NT2/D1 (cell line): ENCODE data around the gene SRGAP1.

Experiments used
- DNase-seq: peaks from one replicate; pipeline ENCODE4 v3.0.0-alpha.2; 2011; ENCODE audit warnings: low read depth, low spot score
- H3K27me3 ChIP-seq: 2 replicates; pipeline ENCODE4 v1.6.0; 2011; ENCODE audit warnings: mild to moderate bottlenecking; ENCODE audit not compliant: insufficient read length, insufficient read depth
- H3K36me3 ChIP-seq: 2 replicates; pipeline ENCODE4 v1.6.1; 2011; ENCODE audit warnings: mild to moderate bottlenecking, low read length, mixed read lengths; ENCODE audit not compliant: insufficient read depth, insufficient read length
- H3K4me1 ChIP-seq: 2 replicates; pipeline ENCODE4 v1.5.1; 2011; ENCODE audit not compliant: insufficient read depth, insufficient read length
- H3K4me3 ChIP-seq: 2 replicates; pipeline ENCODE4 v1.5.1; 2011; ENCODE audit warnings: low read depth; ENCODE audit not compliant: insufficient read length
- H3K9ac ChIP-seq: 2 replicates; pipeline ENCODE4 v1.6.0; 2011; ENCODE audit warnings: low read depth; ENCODE audit not compliant: insufficient read length
- H3K9me3 ChIP-seq: 2 replicates; pipeline ENCODE4 v1.5.1; 2011; ENCODE audit warnings: mild to moderate bottlenecking, low read length; ENCODE audit not compliant: insufficient read depth
- SUZ12 ChIP-seq: IDR thresholded peaks from 2 replicates; pipeline ENCODE4 v1.6.1; 2011; ENCODE audit not compliant: insufficient read length, insufficient read depth; ENCODE audit errors: extremely low read depth
- YY1 ChIP-seq: IDR thresholded peaks from 2 replicates; pipeline ENCODE4 v1.6.1; 2011; ENCODE audit not compliant: insufficient read length, insufficient read depth
- ZNF274 ChIP-seq: IDR thresholded peaks from 2 replicates; pipeline ENCODE4 v1.6.1; 2011; ENCODE audit warnings: mild to moderate bottlenecking, low read depth, low read length

The SRGAP1 gene

DNA sequence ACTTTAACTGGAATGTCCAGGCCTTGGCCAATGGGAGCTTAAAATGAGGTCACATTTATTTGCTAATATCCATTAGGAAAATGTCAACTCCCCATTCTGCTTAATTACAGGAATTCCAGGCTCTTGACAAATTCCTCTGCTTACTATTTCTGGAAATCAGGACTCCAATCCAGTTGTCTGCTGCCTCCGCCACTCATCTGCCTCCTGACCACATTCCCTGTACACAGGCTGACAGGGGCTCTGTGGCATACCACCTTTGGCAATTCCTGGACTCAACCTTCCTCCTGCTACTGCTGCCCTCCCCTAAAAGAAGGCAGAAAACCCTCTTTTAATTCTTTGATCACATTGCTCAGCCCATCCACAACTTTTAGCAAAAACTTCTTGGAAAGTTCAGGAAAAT is 339.7 kb downstream of the SRGAP1 start:
- Histone ChIP-seq H3K36me3 (no peaks in the 10 kb centered on the region), H3K9ac (no peak overlapping the region), H3K4me3 (no peak overlapping the region), H3K4me1 (no peaks in the 10 kb centered on the region), H3K9me3 (peaks cover 6% of the 10 kb centered on the region; the same call in 1 of the 2 replicates), H3K27me3 (no peaks in the 10 kb centered on the region)
- no peak for DNase-seq
- TF ChIP-seq YY1 = no peak
- no peak for TF ChIP-seq ZNF274
- TF ChIP-seq SUZ12 = no peak

- TF ChIP-seq YY1 (no peak), SUZ12 (no peak), ZNF274 (no peak)
- Histone ChIP-seq H3K36me3 (no peaks in the 10 kb centered on the region), H3K4me1 (no peaks in the 10 kb centered on the region), H3K4me3 (no peak overlapping the region), H3K27me3 (no peaks in the 10 kb centered on the region), H3K9ac (no peak overlapping the region), H3K9me3 (peaks cover 6% of the 10 kb centered on the region; the same call in 1 of the 2 replicates)
- no peak for DNase-seq
These were observed 342.3 kb downstream of the SRGAP1 start for GRCh38 chr12:64186789-64187188.

DNA sequence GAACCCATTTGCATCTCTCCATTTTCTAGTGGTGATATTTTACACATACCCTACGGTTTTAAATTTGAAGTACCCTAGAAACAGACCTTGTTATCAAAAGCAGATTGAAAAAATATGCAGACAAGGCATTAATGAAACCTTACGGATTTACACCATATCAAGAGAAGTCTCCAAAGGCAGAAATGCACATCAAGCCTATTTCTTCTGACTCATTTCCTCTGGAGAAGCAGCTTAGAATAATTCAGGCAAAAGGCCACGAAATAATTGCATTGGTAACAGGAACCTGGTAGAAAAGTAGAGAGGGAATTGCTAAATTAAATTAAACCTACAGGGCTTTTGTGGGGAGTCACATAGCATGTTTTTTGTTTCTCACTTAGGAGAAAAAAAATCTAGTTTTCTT is 342.9 kb downstream of the SRGAP1 start:
- H3K27me3 ChIP-seq = no peaks in the 10 kb centered on the region
- no peak overlapping the region for H3K9ac ChIP-seq
- H3K4me3 ChIP-seq = no peak overlapping the region
- H3K4me1 ChIP-seq = no peaks in the 10 kb centered on the region
- H3K9me3 ChIP-seq = peaks cover 6% of the 10 kb centered on the region; the same call in 1 of the 2 replicates
- H3K36me3 ChIP-seq = peaks cover 4% of the 10 kb centered on the region
- no peak for TF ChIP-seq SUZ12
- DNase-seq = no peak

DNA sequence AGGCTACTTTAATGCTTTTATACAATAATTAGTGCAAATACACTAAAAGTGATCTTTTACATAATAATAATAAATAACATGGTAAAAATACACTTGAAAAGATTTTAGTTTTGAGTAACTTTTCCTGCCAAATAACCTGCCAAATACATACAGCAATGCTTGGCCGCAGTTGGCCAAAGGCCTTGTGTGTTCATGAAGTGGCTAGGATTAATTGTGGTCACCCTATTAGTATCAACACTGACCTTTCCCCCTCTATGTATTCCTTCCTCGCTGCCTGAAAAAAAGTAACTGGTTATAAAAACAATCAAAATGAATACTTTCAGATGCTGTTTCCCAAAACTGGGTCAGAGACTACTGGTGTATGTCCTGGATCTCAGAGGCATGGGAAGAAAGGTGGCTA is 343.3 kb downstream of the SRGAP1 start:
- Histone ChIP-seq H3K4me1 (no peaks in the 10 kb centered on the region), H3K36me3 (peaks cover 7% of the 10 kb centered on the region), H3K27me3 (no peaks in the 10 kb centered on the region), H3K4me3 (no peak overlapping the region), H3K9me3 (peaks cover 6% of the 10 kb centered on the region; the same call in 1 of the 2 replicates), H3K9ac (no peak overlapping the region)
- no peak for DNase-seq
- TF ChIP-seq ZNF274 (no peak), SUZ12 (no peak), YY1 (no peak)

DNA sequence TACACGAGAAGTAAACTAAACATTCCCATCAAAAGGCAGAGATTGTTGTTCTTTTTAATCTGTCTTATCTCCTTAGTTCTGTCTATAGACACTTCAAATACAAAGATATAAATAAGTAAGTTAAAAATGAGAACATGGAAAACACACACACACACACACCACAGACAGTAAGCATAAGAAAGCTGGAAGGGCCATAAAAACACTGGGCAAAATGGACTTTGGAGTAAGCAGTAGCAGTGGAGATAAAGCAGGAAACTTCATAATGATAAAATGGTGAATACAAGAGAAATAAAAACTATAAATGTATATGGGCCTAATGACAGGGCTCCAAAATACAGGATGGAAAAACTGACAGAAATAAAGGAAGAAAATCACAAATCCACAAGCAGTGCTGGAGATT is 345.0 kb downstream of the SRGAP1 start:
- Histone ChIP-seq H3K27me3 (no peaks in the 10 kb centered on the region), H3K9me3 (peaks cover 9% of the 10 kb centered on the region; the same call in 1 of the 2 replicates), H3K9ac (no peak overlapping the region), H3K4me1 (no peaks in the 10 kb centered on the region), H3K36me3 (peaks cover 20% of the 10 kb centered on the region), H3K4me3 (no peak overlapping the region)
- DNase-seq = no peak
- TF ChIP-seq ZNF274 (no peak), SUZ12 (no peak), YY1 (no peak)

GRCh38 chr12:64190140-64190539 is 345.6 kb downstream of the SRGAP1 start:
- no peak overlapping the region for H3K9ac ChIP-seq
- peaks cover 20% of the 10 kb centered on the region for H3K36me3 ChIP-seq
- H3K4me3 ChIP-seq = no peak overlapping the region
- DNase-seq = no peak
- TF ChIP-seq YY1 (no peak), SUZ12 (no peak), ZNF274 (no peak)
- peaks cover 12% of the 10 kb centered on the region; the same call in 1 of the 2 replicates for H3K9me3 ChIP-seq
- H3K4me1 ChIP-seq = no peaks in the 10 kb centered on the region
- no peaks in the 10 kb centered on the region for H3K27me3 ChIP-seq

- Histone ChIP-seq H3K27me3 (no peaks in the 10 kb centered on the region), H3K36me3 (peaks cover 20% of the 10 kb centered on the region), H3K4me3 (no peak overlapping the region), H3K4me1 (no peaks in the 10 kb centered on the region), H3K9me3 (peaks cover 12% of the 10 kb centered on the region; the same call in 1 of the 2 replicates), H3K9ac (no peak overlapping the region)
- no peak for DNase-seq
- TF ChIP-seq ZNF274 = no peak
- TF ChIP-seq SUZ12 = no peak
- no peak for TF ChIP-seq YY1
These were observed 348.3 kb downstream of the SRGAP1 start for GRCh38 chr12:64192644-64193444.
